GM23248 (cell line): Measurements from ENCODE around the gene LSM14A. TPM values are rescaled to one million over a fixed set of nuclear protein-coding genes. Genes with fewer than 3 reads are reported as not detected.

Experiments
- DNase-seq: peaks from one replicate; pipeline ENCODE4 v3.0.0-alpha.2; 2015
- H2AFZ ChIP-seq: fragments of 200-600 bp; sonication (generic); 2 replicates; pipeline ENCODE4 v1.6.1; 2016; ENCODE audit warnings: antibody characterized with exemption
- H3F3A ChIP-seq: fragments of 200-600 bp; sonication (generic); 2 replicates; pipeline ENCODE4 v1.6.1; 2016; ENCODE audit warnings: mild to moderate bottlenecking, antibody characterized with exemption, mixed run types; ENCODE audit not compliant: insufficient read depth
- H3K27ac ChIP-seq: fragments of 200-600 bp; sonication (generic); 2 replicates; pipeline ENCODE4 v1.5.1; 2016; ENCODE audit warnings: mild to moderate bottlenecking
- H3K27me3 ChIP-seq: fragments of 200-600 bp; sonication (generic); replicated peaks from 2 replicates; pipeline ENCODE4 v1.6.1; 2016; ENCODE audit warnings: mild to moderate bottlenecking; ENCODE audit not compliant: insufficient read depth
- H3K36me3 ChIP-seq: fragments of 200-600 bp; sonication (generic); 2 replicates; pipeline ENCODE4 v1.6.1; 2016; ENCODE audit warnings: low read depth, mild to moderate bottlenecking
- H3K4me1 ChIP-seq: fragments of 200-600 bp; sonication (generic); 2 replicates; pipeline ENCODE4 v1.6.1; 2016; ENCODE audit warnings: mild to moderate bottlenecking; ENCODE audit not compliant: insufficient read depth
- H3K4me2 ChIP-seq: fragments of 200-600 bp; sonication (generic); one replicate; pipeline ENCODE4 v1.6.1; 2016; ENCODE audit warnings: mild to moderate bottlenecking; ENCODE audit not compliant: unreplicated experiment
- H3K4me3 ChIP-seq: fragments of 200-600 bp; sonication (generic); 2 replicates; pipeline ENCODE4 v1.5.1; 2016; ENCODE audit warnings: mild to moderate bottlenecking
- H3K79me2 ChIP-seq: fragments of 200-600 bp; sonication (generic); 2 replicates; pipeline ENCODE4 v1.6.1; 2016; ENCODE audit warnings: mild to moderate bottlenecking; ENCODE audit not compliant: insufficient read depth
- H3K9ac ChIP-seq: fragments of 200-600 bp; sonication (generic); 2 replicates; pipeline ENCODE4 v1.6.1; 2016; ENCODE audit warnings: mild to moderate bottlenecking
- H3K9me2 ChIP-seq: fragments of 200-600 bp; sonication (generic); 2 replicates; pipeline ENCODE4 v1.6.1; 2016; ENCODE audit warnings: mixed run types, mild to moderate bottlenecking, moderate library complexity; ENCODE audit not compliant: insufficient read depth
- H3K9me3 ChIP-seq: fragments of 200-600 bp; sonication (generic); one replicate; pipeline ENCODE4 v1.6.1; 2017; ENCODE audit warnings: low read depth
- H4K20me1 ChIP-seq: fragments of 200-600 bp; sonication (generic); 2 replicates; pipeline ENCODE4 v1.6.0; 2016; ENCODE audit not compliant: insufficient read depth
- EZH2 ChIP-seq: fragments of 200-600 bp; sonication (generic); IDR thresholded peaks from 2 replicates; pipeline ENCODE4 v1.6.1; 2018; ENCODE audit warnings: antibody characterized with exemption, mild to moderate bottlenecking; ENCODE audit not compliant: insufficient read depth, poor library complexity, severe bottlenecking
- EZH2phosphoT487 ChIP-seq: fragments of 200-600 bp; sonication (generic); IDR thresholded peaks from 2 replicates; pipeline ENCODE4 v1.6.1; 2018; ENCODE audit warnings: antibody characterized with exemption, moderate library complexity, mild to moderate bottlenecking, low read depth; ENCODE audit not compliant: insufficient read depth
- WGBS, 2 experiments: methylation state at CpG; one replicate each; pipeline ENCODE4 v1.1.6; 2015 to 2017; ENCODE audit warnings: low lambda C conversion rate in 2 of 2, low coverage in 1 of 2; ENCODE audit errors: missing lambda C conversion rate in 2 of 2; 5-methylcytosine and 5-hydroxymethylcytosine counted together
- in situ Hi-C: fragments of 300-500 bp; cut with MboI; formaldehyde crosslinking; loops from 2 replicates; pipeline ENCODE4 v1.15.0; 2020
- polyA plus RNA-seq: library from polyadenylated mRNA; unstranded; fragments of >200 nt; fragmentation: Nextera tagmentation; extraction: Ambion mirVana; gene quantifications from 2 replicates; pipeline ENCODE4 v1.2.1, GENCODE V29; 2016
- total RNA-seq: library from RNA; depleted of rRNA; stranded (reverse); fragments of >200 nt; shearing (Covaris generic); gene quantifications from 2 replicates; pipeline ENCODE4 v1.2.3, GENCODE V29; 2014

LSM14A gene
- total and polyA plus RNA-seq, 2 experiments from 2014 or later: 66.1 to 71.7 TPM

GRCh38 chr19:34254046-34254697, 81.9 kb downstream of the LSM14A start, which contains the start of gene GARRE1:
Gene GARRE1, plus strand, starts transcription at chr19:34254554. Its CDS starts 45,920 bp downstream, at chr19:34300474.
- Histone ChIP-seq H3K27me3 (no peaks in the 10 kb centered on the region), H3K9ac (peak within 1 kb of the TSS; percentile 98), H3K4me3 (peak within 1 kb of the TSS; percentile 100), H3K27ac (peak within 1 kb of the TSS; percentile 73), H4K20me1 (no peaks in the 10 kb centered on the region), H3K9me3 (no peaks in the 10 kb centered on the region), H3K9me2 (no peaks in the 10 kb centered on the region), H3K4me1 (peaks cover 23% of the 10 kb centered on the region), H3F3A (peaks cover 15% of the 10 kb centered on the region; the same call in 1 of the 2 replicates), H2AFZ (peak within 1 kb of the TSS; percentile 100), H3K79me2 (peaks cover 48% of the 10 kb centered on the region), H3K4me2 (peak within 1 kb of the TSS; percentile 90), H3K36me3 (no peaks in the 10 kb centered on the region)
- WGBS, 2 experiments: 0 to 1% methylated on average over 13 to 47 of the region's 56 CpGs
- TF ChIP-seq EZH2phosphoT487 (no peak), EZH2 (no peak)
- DNase-seq: peak; percentile 83
- in situ Hi-C loops: no loop called here

DNA sequence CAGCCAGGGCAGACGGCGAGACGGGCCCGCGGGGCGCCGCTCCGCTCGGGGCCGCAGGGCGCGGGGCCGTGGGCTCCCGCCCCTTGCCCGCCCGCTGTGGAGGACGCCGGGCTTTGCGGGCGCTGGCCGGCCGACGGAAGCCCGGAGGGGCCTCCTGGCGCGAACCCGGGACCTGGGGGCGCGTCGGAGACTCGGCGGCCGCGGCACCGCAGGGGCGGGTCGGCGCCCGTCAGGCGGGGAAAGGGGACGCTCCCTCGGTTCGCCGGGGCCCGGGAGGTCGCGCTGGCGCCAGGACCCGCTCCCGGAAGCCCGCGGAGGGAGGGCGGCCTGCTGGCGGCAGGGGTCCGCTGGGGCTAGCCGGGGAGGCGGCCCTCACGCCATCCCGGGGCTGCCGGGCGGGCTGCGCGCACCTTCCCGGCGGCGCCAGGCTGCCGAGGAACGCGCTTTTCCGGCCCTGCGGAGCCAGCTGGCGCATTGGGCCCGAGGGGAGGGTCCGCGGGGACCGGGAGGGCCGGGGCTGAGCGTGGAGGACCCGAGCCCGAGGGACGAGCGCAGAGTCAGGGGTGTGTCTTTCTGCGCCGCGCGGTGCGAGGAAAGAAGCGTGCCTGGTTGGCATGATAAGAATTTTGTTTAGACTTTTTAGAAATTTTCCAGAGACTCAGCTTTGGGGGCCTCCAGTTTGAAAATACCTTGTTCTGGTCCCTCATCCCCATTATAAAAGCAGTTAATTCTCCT, 82.6 kb downstream of the LSM14A start:
- H3K4me2 ChIP-seq: peak overlapping the region; percentile 90
- TF ChIP-seq EZH2phosphoT487 (no peak), EZH2 (no peak)
- in situ Hi-C loops: no loop called here
- peak overlapping the region; percentile 47 for H3K27ac ChIP-seq
- no peaks in the 10 kb centered on the region for H3K9me2 ChIP-seq
- peaks cover 30% of the 10 kb centered on the region for H3K4me1 ChIP-seq
- H2AFZ ChIP-seq: peak overlapping the region; percentile 64
- H3K9ac ChIP-seq: peak overlapping the region; percentile 86
- peak overlapping the region; percentile 78 for H3K4me3 ChIP-seq
- H3K9me3 ChIP-seq: no peaks in the 10 kb centered on the region
- no peaks in the 10 kb centered on the region for H3K27me3 ChIP-seq
- no peaks in the 10 kb centered on the region for H4K20me1 ChIP-seq
- H3F3A ChIP-seq: peaks cover 21% of the 10 kb centered on the region; the same call in 1 of the 2 replicates
- peak; percentile 61 for DNase-seq
- 0 to 1% methylated on average over 27 to 37 of the region's 88 CpGs for WGBS, 2 experiments
- H3K79me2 ChIP-seq: peaks cover 55% of the 10 kb centered on the region
- no peaks in the 10 kb centered on the region for H3K36me3 ChIP-seq

DNA sequence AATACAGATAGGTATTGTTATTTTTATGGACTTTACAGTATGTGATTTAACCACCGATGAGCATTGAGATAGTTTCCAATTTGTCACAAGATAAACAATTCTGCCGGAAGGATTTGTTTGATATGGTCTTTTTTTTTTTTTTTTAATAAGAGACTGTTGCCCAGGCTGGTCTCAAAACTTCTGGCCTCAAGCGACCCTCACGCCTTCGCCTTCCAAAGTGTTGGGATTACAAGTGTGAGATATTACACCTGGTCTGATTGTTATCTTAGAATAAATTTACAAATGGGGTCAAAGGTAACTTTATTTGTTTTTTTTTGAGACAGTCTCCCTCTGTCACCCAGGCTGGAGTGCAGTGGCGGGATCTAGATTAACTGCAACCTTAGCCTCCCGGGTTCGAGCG, 83.2 kb downstream of the LSM14A start:
- Histone ChIP-seq H3F3A (peaks cover 22% of the 10 kb centered on the region; the same call in 1 of the 2 replicates), H3K4me2 (peak overlapping the region; percentile 90), H4K20me1 (no peaks in the 10 kb centered on the region), H3K27me3 (no peaks in the 10 kb centered on the region), H2AFZ (peak overlapping the region; percentile 64), H3K9ac (peak overlapping the region; percentile 86), H3K4me3 (peak overlapping the region; percentile 78), H3K27ac (peak overlapping the region; percentile 78), H3K79me2 (peaks cover 61% of the 10 kb centered on the region), H3K4me1 (peaks cover 37% of the 10 kb centered on the region), H3K9me3 (no peaks in the 10 kb centered on the region), H3K9me2 (no peaks in the 10 kb centered on the region), H3K36me3 (no peaks in the 10 kb centered on the region)
- no peak for DNase-seq
- WGBS, 2 experiments: 63 to 64% methylated on average over 9 of the region's 9 CpGs
- TF ChIP-seq EZH2 (no peak), EZH2phosphoT487 (no peak)
- in situ Hi-C loops: no loop called here

DNA sequence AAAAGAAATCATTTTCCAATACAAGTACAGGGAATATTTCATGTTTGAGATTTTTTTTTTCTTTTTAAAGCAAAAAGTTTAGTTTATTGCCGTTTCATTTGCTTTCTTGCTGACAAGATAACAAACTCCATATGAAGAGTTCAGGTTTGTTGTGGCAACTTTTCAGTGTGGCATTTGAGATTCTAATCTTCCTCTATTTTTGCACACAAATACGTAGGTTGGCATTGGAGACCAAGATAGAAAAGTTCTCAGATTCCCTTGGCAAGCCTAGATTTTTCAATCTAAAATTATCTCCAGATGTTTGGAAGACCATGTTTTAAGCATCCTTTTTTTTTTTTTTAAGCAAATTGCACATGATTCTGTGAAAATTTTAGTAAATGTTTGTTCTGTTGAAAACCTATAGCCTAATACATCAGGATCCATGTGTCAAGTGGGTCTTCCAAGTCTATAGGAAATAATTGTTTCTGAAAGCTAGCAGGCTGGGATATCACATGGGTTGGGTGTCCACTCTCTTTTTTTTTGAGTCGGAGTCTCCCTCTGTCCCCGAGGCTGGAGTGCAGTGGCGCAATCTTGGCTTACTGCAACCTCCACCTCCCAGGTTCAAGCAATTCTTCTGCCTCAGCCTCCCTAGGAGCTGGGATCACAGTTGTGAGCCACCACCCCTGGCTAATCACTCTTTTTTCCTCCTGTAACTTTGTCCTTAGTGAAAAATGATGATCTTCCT, 84.7 kb downstream of the LSM14A start:
- H3K9me3 ChIP-seq: no peaks in the 10 kb centered on the region
- peak overlapping the region; percentile 78 for H3K27ac ChIP-seq
- peaks cover 76% of the 10 kb centered on the region for H3K79me2 ChIP-seq
- in situ Hi-C loops: no loop called here
- no peaks in the 10 kb centered on the region for H3K27me3 ChIP-seq
- no peaks in the 10 kb centered on the region for H3K9me2 ChIP-seq
- peak overlapping the region; percentile 38 for H3K4me2 ChIP-seq
- H2AFZ ChIP-seq: no peak overlapping the region
- WGBS, 2 experiments: 24 to 36% methylated on average over 5 of the region's 5 CpGs
- peaks cover 24% of the 10 kb centered on the region; the same call in 1 of the 2 replicates for H3F3A ChIP-seq
- H3K9ac ChIP-seq: peak overlapping the region; percentile 63
- H4K20me1 ChIP-seq: no peaks in the 10 kb centered on the region
- peak overlapping the region; percentile 25 for H3K4me3 ChIP-seq
- H3K36me3 ChIP-seq: no peaks in the 10 kb centered on the region
- DNase-seq: peak; percentile 73
- peaks cover 46% of the 10 kb centered on the region for H3K4me1 ChIP-seq
- TF ChIP-seq EZH2phosphoT487 (no peak), EZH2 (no peak)
